IMR-90 (cell line): ENCODE results near the gene SNRNP25. TPM values are rescaled to one million over a fixed set of nuclear protein-coding genes. Genes with fewer than 3 reads are reported as not detected.

Source experiments
- ATAC-seq: fragments of 200-7000 bp; cut with Tn5 transposase; 2 replicates; pipeline ENCODE4 v1.9.1; 2020; ENCODE audit warnings: low read depth, mild to moderate bottlenecking, moderate library complexity
- BruUV-seq: library from RNA; stranded (reverse); fragments of 400-500 nt; replicated peaks from 2 replicates; lab custom pipeline; 2021; lab: Mats Ljungman, UMichigan
- CTCF ChIA-PET: fragments of 300-600 bp; formaldehyde crosslinking; extraction: SDS; loops from one replicate; lab custom pipeline; 2021; ENCODE audit warnings: antibody characterized with exemption; lab: Yijun Ruan, JAX
- POLR2A ChIA-PET: fragments of 300-600 bp; sonication (Branson Sonifier 250); formaldehyde crosslinking; loops from one replicate; lab custom pipeline; 2022; ENCODE audit warnings: antibody characterized with exemption; ENCODE audit not compliant: unreplicated experiment; lab: Charles Lee
- DNase-seq: peaks from one replicate; pipeline ENCODE4 v3.0.0; 2013
- H2AFZ ChIP-seq: replicated peaks from 2 replicates; pipeline ENCODE3; 2013; ENCODE audit warnings: low read length, mild to moderate bottlenecking; ENCODE audit not compliant: poor library complexity
- H2AK5ac ChIP-seq: 2 replicates; pipeline ENCODE4 v1.6.1; 2013; ENCODE audit warnings: low read depth, low read length, inconsistent platforms
- H2AK9ac ChIP-seq: replicated peaks from 2 replicates; pipeline ENCODE3; 2013; ENCODE audit warnings: mild to moderate bottlenecking, low read depth, low read length, moderate library complexity; ENCODE audit not compliant: poor library complexity
- H2BK120ac ChIP-seq: 2 replicates; pipeline ENCODE4 v1.6.1; 2013; ENCODE audit warnings: low read depth, low read length, inconsistent platforms
- H2BK15ac ChIP-seq: 3 replicates; pipeline ENCODE4 v1.6.1; 2013; ENCODE audit warnings: low read depth, low read length, inconsistent platforms
- H2BK20ac ChIP-seq: 2 replicates; pipeline ENCODE4 v1.6.1; 2013; ENCODE audit warnings: low read depth, mild to moderate bottlenecking, inconsistent platforms, low read length, moderate library complexity
- H2BK5ac ChIP-seq: 2 replicates; pipeline ENCODE4 v1.6.1; 2013; ENCODE audit warnings: mild to moderate bottlenecking, low read depth, low read length, inconsistent platforms; ENCODE audit not compliant: poor library complexity, severe bottlenecking
- H3K14ac ChIP-seq: replicated peaks from 2 replicates; pipeline ENCODE4 v1.6.1; 2013; ENCODE audit warnings: low read depth, low read length, inconsistent platforms
- H3K18ac ChIP-seq: 2 replicates; pipeline ENCODE4 v1.6.1; 2013; ENCODE audit warnings: low read depth, low read length, control low read depth
- H3K23ac ChIP-seq: 2 replicates; pipeline ENCODE4 v1.6.1; 2013; ENCODE audit warnings: low read depth, low read length, inconsistent platforms
- H3K27ac ChIP-seq: 2 replicates; pipeline ENCODE4 v1.5.1; 2013; ENCODE audit warnings: mild to moderate bottlenecking, control low read depth, low read length; ENCODE audit not compliant: insufficient read depth
- H3K27me3 ChIP-seq: 2 replicates; pipeline ENCODE4 v1.6.1; 2013; ENCODE audit warnings: low read length; ENCODE audit not compliant: control insufficient read depth, insufficient read depth
- H3K36me3 ChIP-seq: 2 replicates; pipeline ENCODE4 v1.6.1; 2013; ENCODE audit warnings: low read length, mixed read lengths; ENCODE audit not compliant: control insufficient read depth, insufficient read depth
- H3K4ac ChIP-seq: 2 replicates; pipeline ENCODE4 v1.6.1; 2013; ENCODE audit warnings: low read depth, low read length, inconsistent platforms
- H3K4me1 ChIP-seq: 2 replicates; pipeline ENCODE4 v1.6.1; 2013; ENCODE audit warnings: low read length, mixed read lengths; ENCODE audit not compliant: control insufficient read depth, insufficient read depth
- H3K4me2 ChIP-seq: 2 replicates; pipeline ENCODE4 v1.6.1; 2013; ENCODE audit warnings: low read depth, mild to moderate bottlenecking, control low read depth, low read length, moderate library complexity
- H3K4me3 ChIP-seq: 2 replicates; pipeline ENCODE4 v1.5.1; 2013; ENCODE audit warnings: low read depth, mild to moderate bottlenecking, control low read depth, low read length, moderate library complexity; ENCODE audit not compliant: insufficient read depth
- H3K56ac ChIP-seq: 2 replicates; pipeline ENCODE4 v1.6.1; 2013; ENCODE audit warnings: low read length, inconsistent platforms; ENCODE audit not compliant: insufficient read depth; ENCODE audit errors: extremely low read depth
- H3K79me1 ChIP-seq, 2 experiments: 2 replicates each; pipeline ENCODE4 v1.6.1; 2013; ENCODE audit warnings: low read length in 2 of 2, inconsistent platforms in 1 of 2, low read depth in 1 of 2
- H3K9ac ChIP-seq: 2 replicates; pipeline ENCODE4 v1.6.1; 2013; ENCODE audit warnings: low read depth, low read length, control low read depth
- H3K9me1 ChIP-seq: 2 replicates; pipeline ENCODE4 v1.6.1; 2013; ENCODE audit warnings: low read length, inconsistent platforms; ENCODE audit not compliant: insufficient read depth
- H3K9me3 ChIP-seq: 2 replicates; pipeline ENCODE4 v1.6.1; 2013; ENCODE audit warnings: low read length; ENCODE audit not compliant: control insufficient read depth, insufficient read depth
- H4K20me1 ChIP-seq: 2 replicates; pipeline ENCODE4 v1.6.1; 2013; ENCODE audit warnings: low read length, inconsistent platforms; ENCODE audit not compliant: insufficient read depth
- H4K5ac ChIP-seq: 2 replicates; pipeline ENCODE4 v1.6.1; 2013; ENCODE audit warnings: mild to moderate bottlenecking, low read depth, low read length, control low read depth
- H4K8ac ChIP-seq, 2 experiments: 2 replicates each; pipeline ENCODE4 v1.6.1; 2013; ENCODE audit warnings: low read depth in 2 of 2, low read length in 2 of 2, control low read depth in 1 of 2, inconsistent platforms in 1 of 2
- H4K91ac ChIP-seq: 2 replicates; pipeline ENCODE4 v1.6.1; 2013; ENCODE audit warnings: low read depth, low read length, inconsistent platforms; ENCODE audit not compliant: insufficient read depth
- FOS ChIP-seq: fragments of 150-350 bp; IDR thresholded peaks from 2 replicates; pipeline ENCODE4 v1.6.1; 2016; ENCODE audit warnings: low read depth, low read length
- WGBS, 2 experiments: methylation state at CpG; one replicate each; pipeline versions ENCODE4 v1.1.5 to v1.1.7; 2013; ENCODE audit warnings: missing lambda C conversion rate in 2 of 2; ENCODE audit not compliant: insufficient read length in 1 of 2; ENCODE audit errors: extremely low coverage in 2 of 2; 5-methylcytosine and 5-hydroxymethylcytosine counted together
- dilution Hi-C: fragments of 300-500 bp; cut with HindIII; formaldehyde crosslinking; loops from one replicate; pipeline ENCODE4 v1.14.3; 2018; ENCODE audit warnings: low sequenced_read_pairs; ENCODE audit not compliant: unreplicated experiment
- in situ Hi-C: fragments of 300-500 bp; cut with MboI; formaldehyde crosslinking; loops from 3 replicates; pipeline ENCODE4 v1.14.3; 2019; ENCODE audit warnings: low sequenced_read_pairs, inconsistent platforms, mixed read lengths
- intact Hi-C: fragments of 100-400 bp; cut with micrococcal nuclease; formaldehyde crosslinking; loops from 2 replicates; pipeline ENCODE4 v1.10.0; 2022
- polyA plus RNA-seq, 3 experiments: library from polyadenylated mRNA; depleted of rRNA; stranded (reverse); fragments of >200 nt; gene quantifications; 2 replicates each; pipeline ENCODE4 v1.2.3, GENCODE V29; 2012; ENCODE audit warnings: low replicate concordance in 1 of 3
- total RNA-seq: library from RNA; depleted of rRNA; stranded (reverse); fragments of >200 nt; gene quantifications from 2 replicates; pipeline ENCODE4 v1.2.3, GENCODE V29; 2012

SNRNP25 gene
- total and polyA plus RNA-seq, 2 of the 4 experiments (the other 2 are of a cell fraction) = 67.2 to 88.0 TPM

- no peak overlapping the region for H3K4me2 ChIP-seq
- 76% methylated on average over 15 of the region's 19 CpGs; no CpG with 5 or more reads in 1 of the 2 experiments for WGBS, 2 experiments
- H3K27ac ChIP-seq = no peak overlapping the region
- intact Hi-C loops = no loop called here
- H3K4me3 ChIP-seq = no peak overlapping the region
- H3K23ac ChIP-seq = no peak overlapping the region
- no peaks in the 10 kb centered on the region for H3K9me1 ChIP-seq
- H4K20me1 ChIP-seq = peaks cover 19% of the 10 kb centered on the region
- dilution Hi-C loops = no loop called here
- no peak overlapping the region for H3K9ac ChIP-seq
- no peak for TF ChIP-seq FOS
- in situ Hi-C loops = no loop called here
- H2AFZ ChIP-seq = peak overlapping the region; percentile 14
- H2BK5ac ChIP-seq = no peak overlapping the region
- ChIA-PET POLR2A (no interaction called here), CTCF (no interaction called here)
- no peaks in the 10 kb centered on the region for H3K9me3 ChIP-seq
- no peak overlapping the region for H3K4ac ChIP-seq
- H4K8ac ChIP-seq = no peak overlapping the region
- peak; percentile 31 for DNase-seq
- H3K56ac ChIP-seq = no peak overlapping the region
- no peak overlapping the region for H2AK9ac ChIP-seq
- no peak overlapping the region for H2BK20ac ChIP-seq
- H3K14ac ChIP-seq = no peak overlapping the region
- no peak overlapping the region for H2AK5ac ChIP-seq
- ATAC-seq = no peak
- no peak overlapping the region for H2BK15ac ChIP-seq
- H2BK120ac ChIP-seq = no peak overlapping the region
- H3K36me3 ChIP-seq = peaks cover 40% of the 10 kb centered on the region
- peaks cover 3 to 29% of the 10 kb centered on the region in 2 experiments; a peak in 2 of 4 replicates for H3K79me1 ChIP-seq
- no peak overlapping the region for H4K91ac ChIP-seq
- no peak overlapping the region for H4K5ac ChIP-seq
- peaks cover 3% of the 10 kb centered on the region; the same call in 1 of the 2 replicates for H3K4me1 ChIP-seq
- H3K18ac ChIP-seq = no peak overlapping the region
- BruUV-seq = no TSS peak
- H3K27me3 ChIP-seq = no peaks in the 10 kb centered on the region
These were observed 48.6 kb downstream of the SNRNP25 start for GRCh38 chr16:102060-102855.
